ENCODE data around the gene PAM16. TPM values are rescaled to one million over a fixed set of nuclear protein-coding genes. Genes with fewer than 3 reads are reported as not detected.

PAM16 gene
- total RNA-seq, 1 experiment from 2014 or later, result 80.4 TPM

DNA sequence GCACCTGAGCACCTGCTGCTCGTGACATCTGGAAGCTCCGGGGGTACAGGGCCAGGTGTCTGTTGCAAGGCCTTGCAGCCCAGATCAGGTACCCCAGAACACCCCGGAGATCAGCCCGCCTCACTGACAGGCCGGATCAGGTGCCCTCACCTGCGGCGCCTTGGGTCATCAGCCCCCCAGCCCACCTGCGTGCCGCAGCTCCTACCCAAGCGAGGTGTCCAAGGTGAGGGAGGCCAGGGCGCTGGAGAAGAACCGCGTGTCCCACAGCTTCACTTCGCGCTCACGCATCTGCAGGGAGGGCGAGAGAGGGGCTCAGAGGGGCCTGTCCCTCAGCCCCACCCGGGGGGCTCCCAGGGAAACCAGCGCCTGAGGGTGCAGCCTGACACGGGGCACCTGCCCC is 36.7 kb upstream of the PAM16 start:
- Mint-ChIP-seq H3K27me3 (ENCODE audit: low read depth) (no peaks in the 10 kb centered on the region), H3K4me3 (no peak overlapping the region), H3K27ac (no peak overlapping the region), H3K36me3 (ENCODE audit: insufficient read depth in 1 of 3, low read depth in 3 of 3) (peaks cover 0 to 6% (median 2%) of the 10 kb centered on the region in 3 experiments; a peak in 4 of 7 replicates), H3K4me1 (peaks cover 32 to 38% of the 10 kb centered on the region in 2 experiments), H3K9me3 (no peaks in the 10 kb centered on the region)
- H2BK12ac ChIP-seq (ENCODE audit: insufficient read length, low read depth, low read length), result no peak overlapping the region
- no peak overlapping the region for H3K4me2 ChIP-seq (ENCODE audit: insufficient read depth, insufficient read length, low read length)
- peaks cover under 1% of the 10 kb centered on the region; the same call in 1 of the 2 replicates for H3K4me1 ChIP-seq (ENCODE audit: insufficient read depth, low read length)
- no peak overlapping the region for H2AFZ ChIP-seq (ENCODE audit: low read length)
- no peak overlapping the region for H3K9ac ChIP-seq (ENCODE audit: extremely low read depth, insufficient read length, low read length)
- no peak overlapping the region for H3K4ac ChIP-seq (ENCODE audit: low read depth, low read length)
- no peaks in the 10 kb centered on the region for H3K27me3 ChIP-seq (ENCODE audit: insufficient read depth, low read length)
- H3K79me1 ChIP-seq (ENCODE audit: insufficient read depth, low read depth, low read length, poor library complexity, severe bottlenecking), result no peaks in the 10 kb centered on the region
- no peak overlapping the region for H3T11ph ChIP-seq (ENCODE audit: low read length)
- H2BK5ac ChIP-seq (ENCODE audit: insufficient read length, low read length), result no peak overlapping the region
- H3K79me2 ChIP-seq (ENCODE audit: insufficient read depth, low read length), result no peaks in the 10 kb centered on the region
- H2BK20ac ChIP-seq (ENCODE audit: low read depth, low read length, poor library complexity, severe bottlenecking), result no peak overlapping the region
- no peaks in the 10 kb centered on the region for H3K23me2 ChIP-seq (ENCODE audit: insufficient read length, low read depth, low read length, poor library complexity, severe bottlenecking)
- no peak overlapping the region for H4K5ac ChIP-seq (ENCODE audit: insufficient read length, low read depth, low read length)
- H2BK120ac ChIP-seq (ENCODE audit: low read depth, low read length, poor library complexity, severe bottlenecking), result no peak overlapping the region
- peak overlapping the region; percentile 65 for H3K18ac ChIP-seq (ENCODE audit: insufficient read length, low read depth, low read length)
- H3K14ac ChIP-seq (ENCODE audit: insufficient read depth, low read length), result no peak overlapping the region; the same call in 1 of the 2 replicates
- no peak overlapping the region for H2AK5ac ChIP-seq (ENCODE audit: insufficient read length, low read length)
- WGBS (ENCODE audit: extremely low coverage, insufficient read length, low lambda C conversion rate), result no CpG with 5 or more reads among the region's 20 CpGs
- no peak overlapping the region for H3K27ac ChIP-seq (ENCODE audit: insufficient read length, low read depth, low read length)
- no peak overlapping the region for H3K23ac ChIP-seq (ENCODE audit: insufficient read length, low read depth, low read length)
- H2BK15ac ChIP-seq (ENCODE audit: low read depth, low read length), result no peak overlapping the region
- TF ChIP-seq, protein P1, sequence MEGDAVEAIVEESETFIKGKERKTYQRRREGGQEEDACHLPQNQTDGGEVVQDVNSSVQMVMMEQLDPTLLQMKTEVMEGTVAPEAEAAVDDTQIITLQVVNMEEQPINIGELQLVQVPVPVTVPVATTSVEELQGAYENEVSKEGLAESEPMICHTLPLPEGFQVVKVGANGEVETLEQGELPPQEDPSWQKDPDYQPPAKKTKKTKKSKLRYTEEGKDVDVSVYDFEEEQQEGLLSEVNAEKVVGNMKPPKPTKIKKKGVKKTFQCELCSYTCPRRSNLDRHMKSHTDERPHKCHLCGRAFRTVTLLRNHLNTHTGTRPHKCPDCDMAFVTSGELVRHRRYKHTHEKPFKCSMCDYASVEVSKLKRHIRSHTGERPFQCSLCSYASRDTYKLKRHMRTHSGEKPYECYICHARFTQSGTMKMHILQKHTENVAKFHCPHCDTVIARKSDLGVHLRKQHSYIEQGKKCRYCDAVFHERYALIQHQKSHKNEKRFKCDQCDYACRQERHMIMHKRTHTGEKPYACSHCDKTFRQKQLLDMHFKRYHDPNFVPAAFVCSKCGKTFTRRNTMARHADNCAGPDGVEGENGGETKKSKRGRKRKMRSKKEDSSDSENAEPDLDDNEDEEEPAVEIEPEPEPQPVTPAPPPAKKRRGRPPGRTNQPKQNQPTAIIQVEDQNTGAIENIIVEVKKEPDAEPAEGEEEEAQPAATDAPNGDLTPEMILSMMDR (conservative IDR thresholded peaks at IDR 0.05), result no peak
- H4K8ac ChIP-seq (replicated peaks; ENCODE audit: insufficient read length, low read depth, low read length), result no peak overlapping the region
- H4K91ac ChIP-seq (ENCODE audit: insufficient read length, low read depth, low read length), result no peak overlapping the region
- H3K9me3 ChIP-seq (ENCODE audit: control insufficient read depth, low read depth, low read length), result no peaks in the 10 kb centered on the region
- H3K56ac ChIP-seq (ENCODE audit: insufficient read length, low read depth, low read length), result no peak overlapping the region
- H4K20me1 ChIP-seq (ENCODE audit: control insufficient read depth, insufficient read depth, insufficient read length), result no peaks in the 10 kb centered on the region
- no peak for DNase-seq
